Measurements from ENCODE around the gene FOXN3. TPM values are rescaled to one million over a fixed set of nuclear protein-coding genes. Genes with fewer than 3 reads are reported as not detected.
A peak's percentile ranks its signal among the peaks of the same experiment; 100 is the strongest.

FOXN3 gene
- total RNA-seq, 1 experiment from 2014 or later: 125 TPM

DNA sequence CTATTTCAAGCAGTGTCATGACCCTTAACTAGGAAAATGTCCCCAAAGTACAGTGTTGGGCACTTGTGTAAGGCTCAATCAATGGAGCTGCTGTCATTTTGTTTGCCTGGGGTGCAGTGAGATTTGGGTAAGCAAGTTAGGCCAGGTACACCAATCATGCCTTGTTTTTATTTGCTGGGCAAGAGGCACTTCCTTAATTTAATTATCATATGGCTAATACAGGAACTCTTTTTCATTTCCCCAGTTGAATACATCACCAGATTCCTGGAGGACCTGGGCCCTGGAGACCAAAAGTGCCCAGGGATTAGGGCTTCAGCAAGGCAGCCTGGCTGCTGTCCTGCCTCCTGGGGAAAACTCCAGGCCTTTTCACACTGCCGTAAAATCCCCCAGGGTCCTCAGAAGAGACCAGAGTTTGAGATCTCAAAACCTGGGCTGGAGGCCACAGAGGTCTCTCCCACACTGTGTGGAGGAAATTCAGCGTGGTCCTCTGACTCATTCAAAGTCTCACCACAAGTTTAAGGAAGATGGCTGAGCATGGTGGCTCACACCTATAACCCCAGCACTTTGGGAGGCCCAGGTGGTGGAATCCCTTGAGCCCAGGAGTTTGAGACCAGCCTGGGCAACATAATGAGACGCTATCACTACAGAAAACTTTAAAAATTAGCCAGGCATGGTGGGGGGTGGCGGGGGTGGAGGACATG is 28.4 kb upstream of the FOXN3 start:
- H3K27me3 Mint-ChIP-seq (ENCODE audit: low read depth): no peaks in the 10 kb centered on the region
- no peak for DNase-seq
- H2AFZ ChIP-seq (ENCODE audit: low read length): no peak overlapping the region
- no peaks in the 10 kb centered on the region for H3K79me1 ChIP-seq (ENCODE audit: insufficient read depth, low read depth, low read length, poor library complexity, severe bottlenecking)
- H2BK15ac ChIP-seq (ENCODE audit: low read depth, low read length): no peak overlapping the region
- H2BK120ac ChIP-seq (ENCODE audit: low read depth, low read length, poor library complexity, severe bottlenecking): no peak overlapping the region
- H3K9ac ChIP-seq (ENCODE audit: extremely low read depth, insufficient read length, low read length): no peak overlapping the region
- H3K9me3 Mint-ChIP-seq: no peaks in the 10 kb centered on the region; a peak in 1 of 5 replicates
- H3K4ac ChIP-seq (ENCODE audit: low read depth, low read length): no peak overlapping the region
- H2BK20ac ChIP-seq (ENCODE audit: low read depth, low read length, poor library complexity, severe bottlenecking): peak overlapping the region; percentile 1
- no peak overlapping the region for H3K27ac ChIP-seq (ENCODE audit: insufficient read length, low read depth, low read length)
- H2BK12ac ChIP-seq (ENCODE audit: insufficient read length, low read depth, low read length): no peak overlapping the region
- no peak overlapping the region for H4K5ac ChIP-seq (ENCODE audit: insufficient read length, low read depth, low read length)
- no peak overlapping the region for H3T11ph ChIP-seq (ENCODE audit: low read length)
- no peaks in the 10 kb centered on the region for H3K9me3 ChIP-seq (ENCODE audit: control insufficient read depth, low read depth, low read length)
- no peak overlapping the region for H3K4me3 Mint-ChIP-seq
- no peak overlapping the region for H3K14ac ChIP-seq (ENCODE audit: insufficient read depth, low read length)
- H2AK5ac ChIP-seq (ENCODE audit: insufficient read length, low read length): no peak overlapping the region
- no peak overlapping the region for H4K8ac ChIP-seq (replicated peaks; ENCODE audit: insufficient read length, low read depth, low read length)
- H3K23me2 ChIP-seq (ENCODE audit: insufficient read length, low read depth, low read length, poor library complexity, severe bottlenecking): no peaks in the 10 kb centered on the region
- H3K4me2 ChIP-seq (ENCODE audit: insufficient read depth, insufficient read length, low read length): no peak overlapping the region
- H3K56ac ChIP-seq (ENCODE audit: insufficient read length, low read depth, low read length): no peak overlapping the region
- H3K36me3 Mint-ChIP-seq (ENCODE audit: insufficient read depth in 1 of 3, low read depth in 3 of 3): peaks cover 0 to 2% (median 0%) of the 10 kb centered on the region in 3 experiments; a peak in 4 of 7 replicates
- no peaks in the 10 kb centered on the region for H3K27me3 ChIP-seq (ENCODE audit: insufficient read depth, low read length)
- H3K18ac ChIP-seq (ENCODE audit: insufficient read length, low read depth, low read length): no peak overlapping the region
- TF ChIP-seq CTCF (conservative IDR thresholded peaks at IDR 0.05): no peak
- H3K4me1 ChIP-seq (ENCODE audit: insufficient read depth, low read length): peaks cover 16% of the 10 kb centered on the region; the same call in 1 of the 2 replicates
- peaks cover 58 to 67% of the 10 kb centered on the region in 2 experiments for H3K4me1 Mint-ChIP-seq
- WGBS (ENCODE audit: extremely low coverage, insufficient read length, low lambda C conversion rate): no CpG with 5 or more reads among the region's 4 CpGs
- no peak overlapping the region for H3K23ac ChIP-seq (ENCODE audit: insufficient read length, low read depth, low read length)
- no peak overlapping the region for H4K91ac ChIP-seq (ENCODE audit: insufficient read length, low read depth, low read length)
- H3K79me2 ChIP-seq (ENCODE audit: insufficient read depth, low read length): no peaks in the 10 kb centered on the region
- no peak overlapping the region for H2BK5ac ChIP-seq (ENCODE audit: insufficient read length, low read length)
- H3K27ac Mint-ChIP-seq: peak overlapping the region in 2 of 3 experiments; percentile 49 to 83; a peak in 3 of 7 replicates
- H4K20me1 ChIP-seq (ENCODE audit: control insufficient read depth, insufficient read depth, insufficient read length): no peaks in the 10 kb centered on the region
